GM12878 (cell line): ENCODE measurements around the gene PROSER2. TPM values are rescaled to one million over a fixed set of nuclear protein-coding genes. Genes with fewer than 3 reads are reported as not detected.

ENCODE experiments used
- ATAC-seq: fragments of 200-7000 bp; cut with Tn5 transposase; 3 replicates; pipeline ENCODE4 v1.9.1; 2020; ENCODE audit warnings: mild to moderate bottlenecking, moderate library complexity
- BruUV-seq: library from RNA; stranded (reverse); fragments of 400-500 nt; replicated peaks from 2 replicates; lab custom pipeline; 2021; lab: Mats Ljungman, UMichigan
- CTCF ChIA-PET: fragments of 300-600 bp; sonication (Branson Sonifier 250); formaldehyde crosslinking; extraction: SDS; loops from one replicate; lab custom pipeline; 2021; ENCODE audit warnings: inconsistent platforms; lab: Yijun Ruan, JAX
- POLR2A ChIA-PET: fragments of 350-600 bp; formaldehyde crosslinking; extraction: SDS; loops from one replicate; lab custom pipeline; 2021; ENCODE audit warnings: inconsistent platforms; lab: Charles Lee
- RAD21 ChIA-PET: fragments of 300-600 bp; sonication (Branson Sonifier 250); formaldehyde crosslinking; loops from one replicate; lab custom pipeline; 2023; ENCODE audit warnings: antibody characterized with exemption; ENCODE audit not compliant: unreplicated experiment; lab: Charles Lee
- SMC1A ChIA-PET: fragments of 300-600 bp; sonication (Branson Sonifier 250); formaldehyde crosslinking; loops from one replicate; lab custom pipeline; 2023; ENCODE audit not compliant: unreplicated experiment, uncharacterized antibody; lab: Charles Lee
- DNase-seq: peaks from one replicate; pipeline ENCODE4 v3.0.0-alpha.2; 2011; ENCODE audit warnings: low read depth, low spot score
- FAIRE-seq: peaks from 3 replicates; lab custom pipeline; 2011; peaks lifted over from hg19 to GRCh38; lab: Jason Lieb, UNC
- H2AFZ ChIP-seq: 2 replicates; pipeline ENCODE4 v1.6.0; 2011; ENCODE audit warnings: low read depth, low read length, control low read depth; ENCODE audit not compliant: control insufficient read depth
- H3K27ac ChIP-seq: 2 replicates; pipeline ENCODE4 v1.5.1; 2011; ENCODE audit warnings: control low read depth; ENCODE audit not compliant: control insufficient read depth, insufficient read depth
- H3K27me3 ChIP-seq, 2 experiments: replicated peaks in 1 of 2; 2 replicates each; pipeline versions ENCODE4 v1.6.0 to v1.6.1; 2011; ENCODE audit warnings: low read length in 1 of 2; ENCODE audit not compliant: control insufficient read depth in 2 of 2, insufficient read depth in 2 of 2
- H3K36me3 ChIP-seq, 2 experiments: 2 replicates each; pipeline ENCODE4 v1.5.1; 2011; ENCODE audit warnings: low read length in 1 of 2; ENCODE audit not compliant: control insufficient read depth in 2 of 2, insufficient read depth in 2 of 2
- H3K4me1 ChIP-seq: 2 replicates; pipeline ENCODE4 v1.6.1; 2011; ENCODE audit warnings: mild to moderate bottlenecking, low read length, moderate library complexity, mixed read lengths; ENCODE audit not compliant: control insufficient read depth, insufficient read depth
- H3K4me2 ChIP-seq: 2 replicates; pipeline ENCODE4 v1.6.0; 2011; ENCODE audit warnings: control low read depth; ENCODE audit not compliant: control insufficient read depth, insufficient read depth
- H3K4me3 ChIP-seq: fragments of 200-600 bp; sonication (generic); 2 replicates; pipeline ENCODE4 v1.5.1; 2016
- H3K79me2 ChIP-seq: 2 replicates; pipeline ENCODE4 v1.6.0; 2011; ENCODE audit warnings: low read length; ENCODE audit not compliant: control insufficient read depth, insufficient read depth
- H3K9ac ChIP-seq: 2 replicates; pipeline ENCODE4 v1.8.0; 2011; ENCODE audit warnings: low read length, control low read depth, mixed read lengths; ENCODE audit not compliant: control insufficient read depth, insufficient read depth
- H3K9me3 ChIP-seq: replicated peaks from 3 replicates; pipeline ENCODE4 v1.5.1; 2011; ENCODE audit warnings: mild to moderate bottlenecking, low read length; ENCODE audit not compliant: control insufficient read depth, insufficient read depth
- H4K20me1 ChIP-seq: 2 replicates; pipeline ENCODE4 v1.6.0; 2011; ENCODE audit not compliant: control insufficient read depth, insufficient read depth
- ASH2L ChIP-seq: fragments of 300-600, 200-600 bp; sonication (generic); IDR thresholded peaks from 2 replicates; pipeline ENCODE4 v1.6.1; 2017; ENCODE audit warnings: low read depth, mild to moderate bottlenecking, borderline replicate concordance
- BHLHE40 ChIP-seq, 2 experiments: fragments of 450-650 bp in 1 of 2; IDR thresholded peaks; 2 replicates each; pipeline ENCODE4 v1.6.1; 2011 to 2017; ENCODE audit warnings: low read depth in 2 of 2, borderline replicate concordance in 1 of 2, improper control_type of control experiment in 1 of 2, low read length in 1 of 2, mild to moderate bottlenecking in 1 of 2
- EZH2 ChIP-seq: IDR thresholded peaks from 2 replicates; pipeline ENCODE4 v1.6.1; 2012; ENCODE audit warnings: low read depth, mild to moderate bottlenecking, control low read depth, inconsistent platforms, low read length, borderline replicate concordance; ENCODE audit not compliant: control insufficient read depth
- RCOR1 ChIP-seq: conservative IDR thresholded peaks from 2 replicates; pipeline ENCODE4 v1.6.1; 2012; ENCODE audit warnings: low read depth, low read length, improper control_type of control experiment
- RELA ChIP-seq: fragments of 450-650 bp; IDR thresholded peaks from 2 replicates; pipeline ENCODE4 v1.8.0; 2014; ENCODE audit warnings: borderline replicate concordance; ENCODE audit not compliant: partially characterized antibody
- SRF ChIP-seq, 2 experiments: IDR thresholded peaks; 2 replicates each; pipeline ENCODE4 v1.6.1; 2011; ENCODE audit warnings: low read depth in 2 of 2, low read length in 2 of 2, mild to moderate bottlenecking in 1 of 2, moderate library complexity in 1 of 2
- STAT1 ChIP-seq: fragments of 450-650 bp; conservative IDR thresholded peaks from 2 replicates; pipeline ENCODE4 v1.6.1; 2014; ENCODE audit warnings: antibody characterized with exemption, mild to moderate bottlenecking
- TAF1 ChIP-seq: IDR thresholded peaks from 2 replicates; pipeline ENCODE4 v1.6.1; 2011; ENCODE audit warnings: mild to moderate bottlenecking, low read depth, low read length, borderline replicate concordance
- ZNF24 ChIP-seq: fragments of 450-650 bp; IDR thresholded peaks from 2 replicates; pipeline ENCODE4 v1.6.1; 2017; ENCODE audit warnings: antibody characterized with exemption, mild to moderate bottlenecking
- WGBS: methylation state at CpG from one replicate; pipeline ENCODE4 v1.1.6; 2016; ENCODE audit warnings: low lambda C conversion rate; ENCODE audit not compliant: insufficient replicate concordance, insufficient coverage; ENCODE audit errors: missing lambda C conversion rate; 5-methylcytosine and 5-hydroxymethylcytosine counted together
- in situ Hi-C: fragments of 300-500 bp; cut with MboI; formaldehyde crosslinking; loops from 9 replicates; pipeline ENCODE4 v1.14.3; 2018; ENCODE audit warnings: mixed read lengths
- intact Hi-C: fragments of 100-400 bp; cut with micrococcal nuclease; formaldehyde crosslinking; loops from one replicate; pipeline ENCODE4 v1.14.2; 2022; ENCODE audit not compliant: unreplicated experiment
- polyA plus RNA-seq, 11 experiments: library from polyadenylated mRNA; depleted of rRNA in 4 of 11; unstranded in 6 of 11; stranded (reverse) in 5 of 11; fragments of >200 nt; fragmentation: Nextera tagmentation in 4 of 11; fragmentation: Illumina TruSeq in 1 of 11; extraction: Ambion mirVana in 4 of 11; extraction: Trizol in 1 of 11; gene quantifications; 1 replicate in 1 of 11; 2 replicates in 10 of 11; pipeline versions ENCODE4 v1.2.1 to v1.2.3, GENCODE V29; 2011 to 2016; ENCODE audit warnings: inconsistent platforms in 2 of 11, missing spikeins in 2 of 11, low read depth in 1 of 11
- total RNA-seq, 4 experiments: library from RNA; depleted of rRNA in 3 of 4; stranded (reverse); fragments of >200 nt in 3 of 4; fragmentation: Illumina TruSeq in 1 of 4; extraction: Trizol in 1 of 4; gene quantifications; 2 replicates each; pipeline versions ENCODE4 v1.2.1 to v1.2.3, GENCODE V29; 2013 to 2021
- TF ChIP-seq, protein P1 (sequence below): fragments of 450-650 bp; IDR thresholded peaks from 2 replicates; pipeline ENCODE4 v1.6.1; 2017; ENCODE audit warnings: low read depth, mild to moderate bottlenecking, moderate library complexity

The PROSER2 gene
- total and polyA plus RNA-seq, 10 of the 15 experiments (the other 5 are each of a cell fraction or from before 2014, with no cell fraction given) = 0.04 to 0.25 (median 0.07) TPM; not detected in 6

DNA sequence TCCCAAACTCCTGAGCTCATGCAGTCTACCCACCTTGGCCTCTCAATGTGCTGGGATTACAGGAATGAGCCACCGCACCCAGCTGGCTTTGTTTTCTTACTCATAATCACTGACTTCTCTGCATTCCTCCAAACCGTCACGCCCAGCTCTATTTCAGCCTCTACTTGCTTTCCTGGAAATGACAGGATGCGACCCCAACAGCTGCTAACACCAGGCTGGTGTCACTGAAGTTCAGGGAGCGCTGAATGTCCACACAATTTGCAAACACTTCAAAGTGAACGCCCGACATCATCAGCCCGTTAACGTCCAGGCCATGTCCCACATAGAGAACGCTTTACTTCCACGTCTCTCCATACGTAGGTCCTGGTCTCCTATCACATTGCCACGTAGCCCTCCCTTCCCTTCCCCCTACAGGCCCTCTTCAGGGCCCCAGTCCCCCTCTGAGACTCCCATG, 12.8 kb upstream of the PROSER2 start:
- no peak overlapping the region for H3K4me2 ChIP-seq
- in situ Hi-C loops (no loop called here), intact Hi-C loops (no loop called here)
- no TSS peak for BruUV-seq
- H3K27me3 ChIP-seq = peaks cover 0 to 1% of the 10 kb centered on the region in 2 experiments; a peak in 2 of 4 replicates
- H3K9ac ChIP-seq = no peak overlapping the region
- 67% methylated on average over 13 of the region's 13 CpGs for WGBS
- no peaks in the 10 kb centered on the region for H3K36me3 ChIP-seq
- ATAC-seq (no peak), FAIRE-seq (no peak), DNase-seq (no peak)
- H3K79me2 ChIP-seq = no peaks in the 10 kb centered on the region
- TF ChIP-seq, protein P1, sequence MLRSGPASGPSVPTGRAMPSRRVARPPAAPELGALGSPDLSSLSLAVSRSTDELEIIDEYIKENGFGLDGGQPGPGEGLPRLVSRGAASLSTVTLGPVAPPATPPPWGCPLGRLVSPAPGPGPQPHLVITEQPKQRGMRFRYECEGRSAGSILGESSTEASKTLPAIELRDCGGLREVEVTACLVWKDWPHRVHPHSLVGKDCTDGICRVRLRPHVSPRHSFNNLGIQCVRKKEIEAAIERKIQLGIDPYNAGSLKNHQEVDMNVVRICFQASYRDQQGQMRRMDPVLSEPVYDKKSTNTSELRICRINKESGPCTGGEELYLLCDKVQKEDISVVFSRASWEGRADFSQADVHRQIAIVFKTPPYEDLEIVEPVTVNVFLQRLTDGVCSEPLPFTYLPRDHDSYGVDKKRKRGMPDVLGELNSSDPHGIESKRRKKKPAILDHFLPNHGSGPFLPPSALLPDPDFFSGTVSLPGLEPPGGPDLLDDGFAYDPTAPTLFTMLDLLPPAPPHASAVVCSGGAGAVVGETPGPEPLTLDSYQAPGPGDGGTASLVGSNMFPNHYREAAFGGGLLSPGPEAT = no peak
- no peak for TF ChIP-seq ASH2L
- no peak for TF ChIP-seq RELA
- TF ChIP-seq EZH2 = no peak
- ChIA-PET CTCF (interaction anchor here (2.2 kb wide), 1 partner anchor 28 kb away, joined by 5 read pairs; no protein-coding TSS in a partner anchor), RAD21 (no interaction called here), SMC1A (no interaction called here), POLR2A (no interaction called here)
- H2AFZ ChIP-seq = no peak overlapping the region
- H3K4me1 ChIP-seq = no peaks in the 10 kb centered on the region
- no peaks in the 10 kb centered on the region for H4K20me1 ChIP-seq
- no peak overlapping the region for H3K4me3 ChIP-seq
- no peaks in the 10 kb centered on the region for H3K9me3 ChIP-seq
- H3K27ac ChIP-seq = no peak overlapping the region

DNA sequence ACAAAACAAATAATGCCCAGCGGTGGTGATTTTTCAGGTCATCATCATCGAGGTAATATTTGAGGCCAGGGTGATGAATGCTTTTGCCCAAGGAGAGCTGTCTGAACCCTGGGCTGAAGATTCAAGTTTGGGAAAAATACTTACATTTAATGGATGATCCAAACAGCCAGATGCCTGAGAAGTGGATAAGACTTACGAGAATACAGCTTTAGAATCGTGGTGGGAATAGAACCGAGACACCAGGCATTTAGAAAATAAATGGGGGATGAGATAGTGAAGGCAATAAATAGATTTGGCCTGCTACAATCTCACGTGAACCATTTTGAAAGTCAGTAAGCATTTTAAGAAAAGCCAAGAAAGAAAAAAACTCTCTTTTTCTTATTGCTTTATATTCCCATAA, 12.2 kb upstream of the PROSER2 start:
- BruUV-seq = no TSS peak
- Histone ChIP-seq H3K9ac (no peak overlapping the region), H4K20me1 (no peaks in the 10 kb centered on the region), H3K4me1 (no peaks in the 10 kb centered on the region), H3K27me3 (peaks cover 0 to 1% of the 10 kb centered on the region in 2 experiments; a peak in 2 of 4 replicates), H3K4me2 (no peak overlapping the region), H3K79me2 (no peaks in the 10 kb centered on the region), H3K9me3 (no peaks in the 10 kb centered on the region), H3K36me3 (no peaks in the 10 kb centered on the region), H2AFZ (no peak overlapping the region), H3K27ac (no peak overlapping the region), H3K4me3 (no peak overlapping the region)
- no peak for TF ChIP-seq BHLHE40 (IDR thresholded peaks at IDR 0.05; ENCODE audit: borderline replicate concordance in 1 of 2, low read depth in 2 of 2, low read length in 1 of 2)
- TF ChIP-seq ZNF24 = no peak
- TF ChIP-seq TAF1 = no peak
- TF ChIP-seq STAT1 = no peak
- no peak for TF ChIP-seq SRF (IDR thresholded peaks at IDR 0.05; ENCODE audit: low read depth in 2 of 2, low read length in 2 of 2)
- no peak for TF ChIP-seq RCOR1
- intact Hi-C loops (no loop called here), in situ Hi-C loops (no loop called here)
- ChIA-PET CTCF (interaction anchor here (0.6 to 2.2 kb wide), 2 partner anchors 28 to 743 kb away, joined by 3 to 5 read pairs; no protein-coding TSS in a partner anchor), SMC1A (no interaction called here), RAD21 (no interaction called here), POLR2A (no interaction called here)
- no peak for ATAC-seq
- no peak for DNase-seq
- no peak for FAIRE-seq
- WGBS = 34% methylated on average over 6 of the region's 6 CpGs
